M059J (cell line): ENCODE results near the gene ERMN. TPM values are rescaled to one million over a fixed set of nuclear protein-coding genes. Genes with fewer than 3 reads are reported as not detected.
A peak's percentile ranks its signal among the peaks of the same experiment; 100 is the strongest.
"Not testable (repeated sequence)": the region's sequence is repeated elsewhere in the genome, so short reads cannot be mapped to it uniquely, and the experiment has no call there.

Source experiments
- DNase-seq: peaks from one replicate; pipeline ENCODE4 v3.0.0-alpha.2; 2012; ENCODE audit warnings: low read depth
- total RNA-seq: library from RNA; depleted of rRNA; stranded (reverse); fragments of >200 nt; shearing (Covaris generic); gene quantifications from 2 replicates; pipeline ENCODE4 v1.2.3, GENCODE V29; 2014; rRNA removed

ERMN gene
- total RNA-seq, 1 experiment from 2014 or later: 0.17 TPM

GRCh38 chr2:157296958-157297357, 28.7 kb downstream of the ERMN start:
- no peak for DNase-seq

- DNase-seq: no peak
Observed at GRCh38 chr2:157296490-157296889, 29.1 kb downstream of the ERMN start.

- DNase-seq: no peak
Observed at GRCh38 chr2:157292853-157293252, 32.8 kb downstream of the ERMN start.

DNA sequence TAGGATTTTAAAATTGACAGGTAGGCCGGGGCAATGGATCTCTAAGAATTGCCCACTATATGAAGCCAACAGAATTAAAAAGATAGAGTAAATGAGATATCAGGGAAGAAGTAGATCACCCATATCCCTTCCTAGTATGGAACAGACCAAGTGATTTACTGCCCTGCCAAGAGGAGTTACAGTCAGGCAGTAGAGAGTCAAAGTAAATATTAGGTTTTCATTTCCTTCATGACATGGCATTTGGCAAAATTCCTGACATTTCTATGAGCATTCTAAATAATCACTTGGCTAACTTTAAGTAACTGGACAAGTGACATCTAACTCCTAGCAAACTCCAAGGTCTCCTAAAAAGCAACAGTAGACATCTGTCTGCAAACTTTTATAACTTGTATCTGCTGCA, 34.6 kb downstream of the ERMN start:
- DNase-seq: peak; percentile 70

DNA sequence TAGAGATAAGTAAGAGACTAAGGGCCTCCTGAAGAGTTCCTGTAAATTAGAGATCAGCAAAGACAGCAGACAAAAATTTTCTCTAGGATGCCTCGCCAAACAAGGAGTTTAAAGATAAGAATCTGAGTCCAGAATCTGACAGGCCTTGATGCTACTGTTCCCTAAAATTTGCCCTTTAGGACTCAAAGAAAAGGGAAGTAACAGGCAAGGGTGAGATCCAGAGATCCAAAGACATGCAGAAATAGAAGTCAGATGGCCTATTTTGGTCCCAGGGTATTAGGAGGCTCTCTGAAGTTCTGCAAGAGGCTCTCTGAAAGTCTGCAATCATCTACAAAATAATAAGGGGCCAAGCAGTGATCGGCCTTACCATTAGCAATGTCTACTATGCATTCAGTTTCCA, 35.1 kb downstream of the ERMN start:
- no peak for DNase-seq

GRCh38 chr2:157287160-157287559, 38.5 kb downstream of the ERMN start:
- DNase-seq: no peak

DNA sequence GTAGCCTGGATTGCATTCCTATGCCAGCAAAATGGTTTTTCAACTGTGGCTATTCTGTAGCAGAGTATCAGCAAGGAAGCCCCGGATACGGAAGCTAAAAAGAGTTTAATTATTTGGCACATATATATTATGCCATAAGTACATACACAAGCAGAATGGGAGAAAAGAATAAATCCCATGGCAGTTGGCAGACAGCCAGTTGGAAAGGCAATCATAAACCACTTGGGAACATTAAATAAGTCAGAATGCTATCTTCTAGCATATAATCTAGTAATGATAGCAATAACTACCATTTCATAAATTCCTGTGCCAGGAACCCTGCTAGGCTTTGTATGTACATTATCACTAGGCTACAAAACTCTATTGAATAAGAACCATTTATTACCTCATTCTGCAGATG, 42.2 kb downstream of the ERMN start:
- DNase-seq: no peak

DNA sequence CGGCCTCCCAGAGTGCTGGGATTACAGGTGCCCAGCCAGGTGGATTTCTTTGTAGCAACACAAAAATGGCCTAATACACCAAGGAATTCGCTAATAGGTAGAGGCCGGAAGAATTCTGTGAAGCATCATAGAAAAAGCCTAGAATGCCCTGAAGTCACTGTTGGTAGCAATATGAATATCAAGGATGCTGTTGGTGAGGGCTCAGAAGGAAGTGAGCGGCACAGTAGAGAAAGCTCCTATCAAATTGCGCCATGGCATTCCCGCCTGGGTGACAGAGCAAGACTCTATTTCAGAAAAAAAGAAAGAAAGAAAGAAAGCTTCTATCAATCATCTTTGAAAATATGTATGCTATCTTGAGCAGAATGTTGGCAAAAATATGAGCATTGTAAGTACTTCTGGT, 44.3 kb downstream of the ERMN start:
- no peak for DNase-seq

- DNase-seq: not testable (repeated sequence)
Observed at GRCh38 chr2:157279311-157279710, 46.3 kb downstream of the ERMN start.

DNA sequence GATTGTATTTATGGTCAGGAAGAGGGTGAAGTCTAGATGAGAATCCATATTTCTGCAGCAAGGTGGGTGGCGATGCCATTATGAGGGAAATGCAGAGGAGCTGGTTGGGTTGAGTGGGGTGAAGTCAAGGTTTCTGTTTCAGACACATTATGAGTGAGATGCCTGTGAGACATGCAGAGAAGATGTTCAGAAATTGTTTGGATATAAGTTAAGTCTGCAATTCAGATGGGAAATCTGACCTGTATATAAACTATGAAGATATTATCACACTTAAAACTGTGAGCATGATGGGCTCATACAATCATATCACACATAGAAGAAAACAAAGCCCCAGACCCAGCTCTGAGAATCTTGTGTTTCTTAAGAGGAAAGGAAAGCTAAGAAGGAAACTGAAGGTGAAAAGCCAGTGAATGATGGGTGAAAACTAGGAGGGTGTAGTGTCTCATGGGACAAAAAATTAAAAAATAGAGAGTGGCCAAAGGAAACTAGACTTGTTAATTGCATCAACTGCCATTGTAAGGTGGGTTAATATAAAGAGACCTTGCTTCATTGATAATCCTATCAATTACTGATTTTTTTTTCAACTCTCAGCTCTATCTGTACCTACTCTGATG, 53.9 kb downstream of the ERMN start:
- DNase-seq: no peak

- no peak for DNase-seq
Observed at GRCh38 chr2:157269922-157270321, 55.7 kb downstream of the ERMN start.

GRCh38 chr2:157269060-157269459, 56.6 kb downstream of the ERMN start:
- no peak for DNase-seq

Other genes with a start within 250 kb of the ERMN start
- gene GALNT5, start 68.1 kb downstream of the ERMN start, total RNA-seq: 28.8 and 36.1 TPM in 2 replicates
- 1.5 and 2.8 TPM in 2 replicates for gene CYTIP, start 118.3 kb upstream of the ERMN start, total RNA-seq